HCT116 (cell line): ENCODE data around the gene KIAA2012. TPM values are rescaled to one million over a fixed set of nuclear protein-coding genes. Genes with fewer than 3 reads are reported as not detected.

Source experiments
- ATAC-seq: fragments of 200-7000 bp; cut with Tn5 transposase; 2 replicates; pipeline ENCODE4 v1.9.1; 2020; ENCODE audit warnings: mild to moderate bottlenecking, moderate library complexity
- BruUV-seq: library from RNA; stranded (reverse); fragments of 400-500 nt; replicated peaks from 2 replicates; lab custom pipeline; 2021; lab: Mats Ljungman, UMichigan
- CTCF ChIA-PET: fragments of 300-600 bp; sonication (Branson Sonifier 250); formaldehyde crosslinking; loops from one replicate; lab custom pipeline; 2021; ENCODE audit warnings: antibody characterized with exemption; lab: Charles Lee
- POLR2A ChIA-PET: fragments of 300-600, 350-600 bp; sonication (Branson Sonifier 250); formaldehyde crosslinking; loops from one replicate; lab custom pipeline; 2021; ENCODE audit warnings: antibody characterized with exemption; lab: Charles Lee
- RAD21 ChIA-PET, 2 experiments: fragments of 300-600 bp; sonication (Branson Sonifier 250); formaldehyde crosslinking; loops; one replicate each; lab custom pipeline; 2023; ENCODE audit warnings: low total read pairs in 2 of 2; ENCODE audit not compliant: uncharacterized antibody in 2 of 2, unreplicated experiment in 2 of 2, low non-redundant PET in 1 of 2; lab: Charles Lee
- DNase-seq: peaks from one replicate; pipeline ENCODE4 v3.0.0-alpha.2; 2010; ENCODE audit warnings: low read depth, low spot score
- H2AFZ ChIP-seq: fragments of 200-600 bp; shearing (Covaris generic), sonication (generic); 2 replicates; pipeline ENCODE4 v1.6.1; 2017; ENCODE audit warnings: low read depth, mixed run types, mixed read lengths, antibody characterized with exemption, low read length; ENCODE audit not compliant: poor library complexity, severe bottlenecking
- H3K27ac ChIP-seq: 2 replicates; pipeline ENCODE4 v1.5.1; 2012; ENCODE audit warnings: low read depth, low read length
- H3K27me3 ChIP-seq: fragments of 200-600 bp; sonication (generic); 2 replicates; pipeline ENCODE4 v1.6.1; 2016; ENCODE audit warnings: mixed run types, low read length, mixed read lengths; ENCODE audit not compliant: insufficient read depth
- H3K36me3 ChIP-seq, 2 experiments: fragments of 200-500 bp in 1 of 2; fragments of 200-600 bp in 1 of 2; sonication (Bioruptor generic) in 1 of 2; sonication (generic) in 1 of 2; 2 replicates each; pipeline versions ENCODE4 v1.5.1 to v1.6.1; 2014 to 2016; ENCODE audit warnings: low read length in 2 of 2, inconsistent platforms in 1 of 2, mixed read lengths in 1 of 2, mixed run types in 1 of 2; ENCODE audit not compliant: insufficient read depth in 2 of 2, control insufficient read depth in 1 of 2
- H3K4me1 ChIP-seq, 2 experiments: fragments of 200-600 bp in 1 of 2; sonication (generic) in 1 of 2; 2 replicates each; pipeline versions ENCODE4 v1.5.1 to v1.6.1; 2012 to 2017; ENCODE audit warnings: low read length in 2 of 2, inconsistent platforms in 1 of 2, mild to moderate bottlenecking in 1 of 2, mixed read lengths in 1 of 2, mixed run types in 1 of 2, moderate library complexity in 1 of 2; ENCODE audit not compliant: insufficient read depth in 2 of 2, control insufficient read depth in 1 of 2
- H3K4me2 ChIP-seq: fragments of 200-600 bp; sonication (generic); 2 replicates; pipeline ENCODE4 v1.6.1; 2017; ENCODE audit warnings: mixed run types, low read length, mixed read lengths
- H3K4me3 ChIP-seq, 2 experiments: fragments of 200-600 bp in 1 of 2; sonication (generic) in 1 of 2; replicated peaks in 1 of 2; 2 replicates each; pipeline ENCODE4 v1.5.1; 2011 to 2016; ENCODE audit warnings: low read length in 2 of 2, control low read depth in 1 of 2, low read depth in 1 of 2, mild to moderate bottlenecking in 1 of 2, mixed read lengths in 1 of 2, mixed run types in 1 of 2
- H3K79me2 ChIP-seq: fragments of 200-600 bp; sonication (generic); 2 replicates; pipeline ENCODE4 v1.6.1; 2017; ENCODE audit warnings: mild to moderate bottlenecking, mixed run types, low read length, moderate library complexity, mixed read lengths; ENCODE audit not compliant: insufficient read depth
- H3K9ac ChIP-seq: fragments of 200-600 bp; sonication (generic); 2 replicates; pipeline ENCODE4 v1.6.1; 2016; ENCODE audit warnings: low read length, mixed read lengths
- H3K9me2 ChIP-seq: fragments of 200-600 bp; sonication (generic), shearing (Covaris generic); 2 replicates; pipeline ENCODE4 v1.6.1; 2017; ENCODE audit warnings: mixed run types, mild to moderate bottlenecking, moderate library complexity; ENCODE audit not compliant: insufficient read depth
- H3K9me3 ChIP-seq, 2 experiments: fragments of 200-500 bp in 1 of 2; fragments of 200-600 bp in 1 of 2; sonication (Bioruptor generic) in 1 of 2; sonication (generic) in 1 of 2; 2 replicates each; pipeline ENCODE4 v1.6.1; 2014 to 2017; ENCODE audit warnings: low read length in 2 of 2, mixed read lengths in 2 of 2, inconsistent platforms in 1 of 2, low read depth in 1 of 2, mild to moderate bottlenecking in 1 of 2, mixed run types in 1 of 2, moderate library complexity in 1 of 2; ENCODE audit not compliant: control insufficient read depth in 1 of 2, insufficient read depth in 1 of 2
- H4K20me1 ChIP-seq: fragments of 200-600 bp; sonication (generic), shearing (Covaris generic); 2 replicates; pipeline ENCODE4 v1.6.1; 2017; ENCODE audit warnings: mixed run types, mild to moderate bottlenecking, moderate library complexity; ENCODE audit not compliant: insufficient read depth
- CBX3 ChIP-seq: IDR thresholded peaks from 2 replicates; pipeline ENCODE4 v1.6.1; 2012; ENCODE audit warnings: low read depth
- CEBPB ChIP-seq: IDR thresholded peaks from 2 replicates; pipeline ENCODE4 v1.6.1; 2012; ENCODE audit warnings: low read depth
- EGR1 ChIP-seq: IDR thresholded peaks from 2 replicates; pipeline ENCODE4 v1.6.1; 2012; ENCODE audit warnings: low read depth
- ELF1 ChIP-seq: IDR thresholded peaks from 2 replicates; pipeline ENCODE4 v1.6.1; 2012; ENCODE audit warnings: low read depth, borderline replicate concordance
- EZH2 ChIP-seq: fragments of 200-600 bp; sonication (generic); IDR thresholded peaks from 2 replicates; pipeline ENCODE4 v1.6.1; 2017; ENCODE audit warnings: antibody characterized with exemption, mixed run types
- EZH2phosphoT487 ChIP-seq: fragments of 200-600 bp; IDR thresholded peaks from 2 replicates; pipeline ENCODE4 v1.6.1; 2018; ENCODE audit warnings: antibody characterized with exemption, borderline replicate concordance
- FOSL1 ChIP-seq: IDR thresholded peaks from 2 replicates; pipeline ENCODE4 v1.6.1; 2012; ENCODE audit warnings: low read depth
- JUND ChIP-seq: IDR thresholded peaks from 2 replicates; pipeline ENCODE4 v1.6.1; 2012
- POLR2AphosphoS5 ChIP-seq: IDR thresholded peaks from 2 replicates; pipeline ENCODE4 v1.6.1; 2011; ENCODE audit warnings: mild to moderate bottlenecking, low read depth, low read length, moderate library complexity
- RAD21 ChIP-seq: IDR thresholded peaks from 2 replicates; pipeline ENCODE4 v1.6.1; 2012; ENCODE audit warnings: low read depth, mild to moderate bottlenecking
- SIN3A ChIP-seq: IDR thresholded peaks from 2 replicates; pipeline ENCODE4 v1.6.1; 2012; ENCODE audit warnings: low read depth
- SP1 ChIP-seq: IDR thresholded peaks from 2 replicates; pipeline ENCODE4 v1.6.1; 2012; ENCODE audit warnings: low read depth
- SRF ChIP-seq: IDR thresholded peaks from 2 replicates; pipeline ENCODE4 v1.6.1; 2012; ENCODE audit warnings: low read depth
- TCF7L2 ChIP-seq: IDR thresholded peaks from 2 replicates; pipeline ENCODE4 v1.7.0; 2011; ENCODE audit warnings: borderline replicate concordance, inconsistent platforms; ENCODE audit not compliant: insufficient read depth, insufficient read length; ENCODE audit errors: extremely low read depth
- YY1 ChIP-seq: IDR thresholded peaks from 2 replicates; pipeline ENCODE4 v1.6.1; 2011; ENCODE audit warnings: low read length, low read depth, moderate library complexity, mild to moderate bottlenecking; ENCODE audit not compliant: insufficient replicate concordance; ENCODE audit errors: extremely low read depth
- ZFX ChIP-seq: fragments of 450-650 bp; IDR thresholded peaks from 2 replicates; pipeline ENCODE4 v1.6.1; 2017
- ZNF274 ChIP-seq: fragments of 200-500 bp; sonication (Bioruptor generic); IDR thresholded peaks from 2 replicates; pipeline ENCODE4 v1.6.1; 2014; ENCODE audit warnings: mild to moderate bottlenecking, low read depth, low read length, inconsistent platforms
- intact Hi-C: fragments of 100-400 bp; cut with micrococcal nuclease; formaldehyde crosslinking; loops from 2 replicates; pipeline ENCODE4 v1.10.0; 2022
- total RNA-seq: library from RNA; stranded (reverse); gene quantifications from one replicate; pipeline ENCODE4 v1.2.1, GENCODE V29; 2021; ENCODE audit not compliant: unreplicated experiment
- TF ChIP-seq, protein P1 (sequence below): IDR thresholded peaks from 2 replicates; pipeline ENCODE4 v1.6.1; 2012
- TF ChIP-seq, protein P2 (sequence below): IDR thresholded peaks from 2 replicates; pipeline ENCODE4 v1.6.1; 2012
- TF ChIP-seq, protein P3 (sequence below): IDR thresholded peaks from 2 replicates; pipeline ENCODE4 v1.6.1; 2011; ENCODE audit warnings: mild to moderate bottlenecking, low read length, moderate library complexity; ENCODE audit not compliant: insufficient replicate concordance; ENCODE audit errors: extremely low read depth

KIAA2012 gene
- total RNA-seq, 1 experiment from 2014 or later, result not detected

DNA sequence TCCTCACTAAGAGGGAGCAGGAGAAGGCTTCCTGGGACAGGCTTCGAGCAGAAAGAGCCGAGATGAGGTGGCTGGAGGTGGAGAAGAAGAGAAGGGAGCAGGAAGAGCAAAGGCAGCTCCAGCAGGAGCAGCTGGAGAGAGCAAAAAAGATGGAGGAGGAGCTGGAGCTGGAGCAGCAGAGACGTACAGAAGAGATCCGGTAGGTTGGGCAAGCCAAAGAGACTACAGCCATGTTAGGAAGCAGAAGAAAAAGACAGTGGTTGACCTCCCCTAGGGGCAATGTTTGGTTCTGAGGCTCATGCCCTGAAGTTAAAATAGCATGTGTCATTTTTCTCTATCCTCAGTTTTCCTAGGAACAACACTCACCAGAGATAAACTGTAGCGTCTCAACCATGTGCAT, 120.2 kb downstream of the KIAA2012 start:
- intact Hi-C loops, result no loop called here
- Histone ChIP-seq H3K4me3 (no peak overlapping the region), H3K27me3 (no peaks in the 10 kb centered on the region), H3K36me3 (no peaks in the 10 kb centered on the region), H3K9me2 (no peaks in the 10 kb centered on the region), H3K9me3 (no peaks in the 10 kb centered on the region), H3K4me2 (no peak overlapping the region), H3K27ac (no peak overlapping the region), H3K4me1 (peaks cover 1 to 2% of the 10 kb centered on the region in 2 experiments; a peak in 3 of 4 replicates), H2AFZ (no peak overlapping the region), H3K9ac (no peak overlapping the region), H4K20me1 (no peaks in the 10 kb centered on the region), H3K79me2 (no peaks in the 10 kb centered on the region)
- RAD21 ChIA-PET, result no interaction called here
- CTCF ChIA-PET, result no interaction called here
- ATAC-seq (no peak), DNase-seq (no peak)
- BruUV-seq, result no TSS peak
- POLR2A ChIA-PET, result no interaction called here
- no peak for TF ChIP-seq TCF7L2
- no peak for TF ChIP-seq CBX3
- TF ChIP-seq SIN3A, result no peak
- TF ChIP-seq JUND, result no peak
- TF ChIP-seq YY1, result no peak
- no peak for TF ChIP-seq ZFX
- no peak for TF ChIP-seq FOSL1
- TF ChIP-seq EGR1, result no peak
- TF ChIP-seq POLR2AphosphoS5, result no peak

DNA sequence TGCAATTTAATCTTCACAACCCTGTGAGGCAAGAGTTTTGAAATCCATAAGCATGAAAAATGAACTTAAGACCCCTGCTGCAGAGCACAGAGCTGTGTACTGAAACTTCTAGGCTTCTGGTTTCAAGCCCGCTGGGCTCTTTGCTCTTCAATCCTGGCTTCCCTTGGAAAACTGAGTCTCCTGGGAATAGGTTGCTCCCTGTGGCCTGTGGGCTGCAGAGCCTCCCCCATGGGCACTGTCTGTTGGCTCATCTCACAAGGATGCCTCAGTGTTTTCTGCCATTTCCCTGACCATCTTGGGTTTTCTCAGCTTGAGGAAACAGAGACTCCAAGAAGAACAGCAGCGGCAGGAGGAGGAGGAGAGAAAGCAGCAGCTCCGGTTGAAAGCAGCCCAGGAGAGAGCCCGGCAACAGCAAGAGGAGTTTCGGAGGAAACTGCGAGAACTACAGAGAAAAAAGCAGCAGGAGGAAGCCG, 120.9 kb downstream of the KIAA2012 start:
- Histone ChIP-seq H3K4me2 (no peak overlapping the region), H3K9me3 (no peaks in the 10 kb centered on the region), H4K20me1 (no peaks in the 10 kb centered on the region), H3K27ac (no peak overlapping the region), H3K4me3 (no peak overlapping the region), H3K4me1 (no peaks in the 10 kb centered on the region), H3K27me3 (no peaks in the 10 kb centered on the region), H3K36me3 (no peaks in the 10 kb centered on the region), H3K79me2 (no peaks in the 10 kb centered on the region), H2AFZ (no peak overlapping the region), H3K9me2 (no peaks in the 10 kb centered on the region), H3K9ac (no peak overlapping the region)
- no TSS peak for BruUV-seq
- intact Hi-C loops, result no loop called here
- ChIA-PET CTCF (no interaction called here), POLR2A (no interaction called here), RAD21 (no interaction called here)
- ATAC-seq (no peak), DNase-seq (no peak)
- TF ChIP-seq YY1 (no peak), SRF (no peak), EZH2phosphoT487 (no peak), SP1 (no peak), EGR1 (no peak), TCF7L2 (no peak), ELF1 (no peak), CBX3 (no peak), ZNF274 (no peak), POLR2AphosphoS5 (no peak), CEBPB (no peak), SIN3A (no peak), FOSL1 (no peak), RAD21 (no peak), EZH2 (no peak)
- TF ChIP-seq, protein P1, sequence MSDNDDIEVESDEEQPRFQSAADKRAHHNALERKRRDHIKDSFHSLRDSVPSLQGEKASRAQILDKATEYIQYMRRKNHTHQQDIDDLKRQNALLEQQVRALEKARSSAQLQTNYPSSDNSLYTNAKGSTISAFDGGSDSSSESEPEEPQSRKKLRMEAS, result no peak
- TF ChIP-seq, protein P2, sequence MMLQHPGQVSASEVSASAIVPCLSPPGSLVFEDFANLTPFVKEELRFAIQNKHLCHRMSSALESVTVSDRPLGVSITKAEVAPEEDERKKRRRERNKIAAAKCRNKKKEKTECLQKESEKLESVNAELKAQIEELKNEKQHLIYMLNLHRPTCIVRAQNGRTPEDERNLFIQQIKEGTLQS, result no peak
- TF ChIP-seq, protein P3, sequence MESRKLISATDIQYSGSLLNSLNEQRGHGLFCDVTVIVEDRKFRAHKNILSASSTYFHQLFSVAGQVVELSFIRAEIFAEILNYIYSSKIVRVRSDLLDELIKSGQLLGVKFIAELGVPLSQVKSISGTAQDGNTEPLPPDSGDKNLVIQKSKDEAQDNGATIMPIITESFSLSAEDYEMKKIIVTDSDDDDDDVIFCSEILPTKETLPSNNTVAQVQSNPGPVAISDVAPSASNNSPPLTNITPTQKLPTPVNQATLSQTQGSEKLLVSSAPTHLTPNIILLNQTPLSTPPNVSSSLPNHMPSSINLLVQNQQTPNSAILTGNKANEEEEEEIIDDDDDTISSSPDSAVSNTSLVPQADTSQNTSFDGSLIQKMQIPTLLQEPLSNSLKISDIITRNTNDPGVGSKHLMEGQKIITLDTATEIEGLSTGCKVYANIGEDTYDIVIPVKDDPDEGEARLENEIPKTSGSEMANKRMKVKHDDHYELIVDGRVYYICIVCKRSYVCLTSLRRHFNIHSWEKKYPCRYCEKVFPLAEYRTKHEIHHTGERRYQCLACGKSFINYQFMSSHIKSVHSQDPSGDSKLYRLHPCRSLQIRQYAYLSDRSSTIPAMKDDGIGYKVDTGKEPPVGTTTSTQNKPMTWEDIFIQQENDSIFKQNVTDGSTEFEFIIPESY, result no peak
